Stimulated activated naive B cell treated with anti-CD40 and anti-IgM and Interleukin-4, amounts not matched to agents 10 μg/mL and 1 μg/mL and 100 μg/mL, for 72 hours (primary cell): ENCODE data around the gene RGS8.

Experiments
- ATAC-seq, 2 donors: fragments of 150-1000 bp; cut with Tn5 transposase; replicated peaks; 2 replicates each; pipeline ENCODE4 v1.10.0; 2021; ENCODE audit warnings: moderate library complexity in 1 of 2
- DNase-seq: peaks from one replicate; pipeline ENCODE4 v3.0.0; 2021
- H3K27ac Mint-ChIP-seq: one replicate; pipeline ENCODE4 v1.8.0; 2022; ENCODE audit warnings: mild to moderate bottlenecking, mixed read lengths
- H3K27me3 Mint-ChIP-seq, 2 donors: one replicate each; pipeline ENCODE4 v1.8.0; 2022; ENCODE audit warnings: mixed read lengths in 2 of 2
- H3K36me3 Mint-ChIP-seq, 2 donors: one replicate each; pipeline ENCODE4 v1.8.0; 2022; ENCODE audit warnings: mixed read lengths in 2 of 2, mild to moderate bottlenecking in 1 of 2
- H3K4me1 Mint-ChIP-seq, 2 donors: one replicate each; pipeline ENCODE4 v1.8.0; 2022; ENCODE audit warnings: mixed read lengths in 2 of 2, mild to moderate bottlenecking in 1 of 2
- H3K4me3 Mint-ChIP-seq, 2 donors: one replicate each; pipeline ENCODE4 v1.8.0; 2022; ENCODE audit warnings: mild to moderate bottlenecking in 2 of 2, mixed read lengths in 2 of 2, moderate library complexity in 1 of 2
- H3K9me3 Mint-ChIP-seq, 2 donors: one replicate each; pipeline ENCODE4 v1.8.0; 2022; ENCODE audit warnings: mixed read lengths in 2 of 2, mild to moderate bottlenecking in 1 of 2

The RGS8 gene

GRCh38 chr1:182652933-182653332 lies 31.5 kb downstream of the RGS8 start:
- Mint-ChIP-seq H3K4me3 (no peak overlapping the region), H3K36me3 (no peaks in the 10 kb centered on the region)
- no peak for ATAC-seq

GRCh38 chr1:182651339-182651724 lies 33.1 kb downstream of the RGS8 start:
- H3K36me3 Mint-ChIP-seq = no peaks in the 10 kb centered on the region
- H3K9me3 Mint-ChIP-seq = no peaks in the 10 kb centered on the region
- peaks cover 3 to 6% of the 10 kb centered on the region in 2 donors for H3K27me3 Mint-ChIP-seq
- H3K27ac Mint-ChIP-seq = no peak overlapping the region
- peaks cover 2 to 7% of the 10 kb centered on the region in 2 donors for H3K4me1 Mint-ChIP-seq
- DNase-seq (no peak), ATAC-seq (no peak)
- H3K4me3 Mint-ChIP-seq = no peak overlapping the region

More at GRCh38 chr1:182652933-182653332, 31.5 kb downstream of the RGS8 start:
- Mint-ChIP-seq H3K4me1 (peaks cover 2 to 7% of the 10 kb centered on the region in 2 donors), H3K27me3 (peaks cover 8 to 20% of the 10 kb centered on the region in 2 donors), H3K9me3 (no peaks in the 10 kb centered on the region), H3K27ac (no peak overlapping the region)
- DNase-seq = no peak

DNA sequence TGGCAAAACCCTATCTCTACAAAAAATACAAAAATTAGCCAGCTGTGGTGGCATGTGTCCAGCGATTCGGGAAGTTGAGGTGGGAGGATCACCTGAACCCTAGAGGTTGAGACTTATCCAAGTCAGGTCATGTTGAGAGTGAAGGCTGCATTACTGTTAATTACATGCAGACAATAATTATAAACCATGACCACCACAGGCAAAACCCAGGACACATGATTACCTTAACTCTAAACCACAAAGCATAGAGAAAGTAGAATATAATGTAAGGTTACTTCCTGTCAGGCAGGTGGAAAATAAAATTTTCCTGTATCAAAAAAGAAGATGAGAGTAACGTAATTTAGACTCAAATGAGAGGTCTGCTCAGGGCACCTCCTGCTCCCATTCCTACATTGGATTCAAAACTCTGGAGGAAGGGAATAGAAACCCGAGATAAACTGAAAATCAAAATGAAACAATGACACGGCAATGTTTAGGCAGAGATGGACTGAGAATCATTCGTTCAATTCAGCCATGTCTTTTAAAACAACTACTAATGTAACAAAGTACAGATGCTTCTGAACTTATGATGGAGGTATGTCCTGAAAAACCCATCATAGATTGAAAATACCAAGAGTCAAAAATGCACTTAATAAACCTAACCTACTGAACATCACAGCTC lies 33.6 kb downstream of the RGS8 start:
- Mint-ChIP-seq H3K9me3 (no peaks in the 10 kb centered on the region), H3K4me3 (no peak overlapping the region), H3K27me3 (peaks cover 3 to 6% of the 10 kb centered on the region in 2 donors), H3K36me3 (no peaks in the 10 kb centered on the region), H3K27ac (no peak overlapping the region), H3K4me1 (peaks cover 2 to 7% of the 10 kb centered on the region in 2 donors)
- DNase-seq (no peak), ATAC-seq (peak; percentile 43 to 56)

DNA sequence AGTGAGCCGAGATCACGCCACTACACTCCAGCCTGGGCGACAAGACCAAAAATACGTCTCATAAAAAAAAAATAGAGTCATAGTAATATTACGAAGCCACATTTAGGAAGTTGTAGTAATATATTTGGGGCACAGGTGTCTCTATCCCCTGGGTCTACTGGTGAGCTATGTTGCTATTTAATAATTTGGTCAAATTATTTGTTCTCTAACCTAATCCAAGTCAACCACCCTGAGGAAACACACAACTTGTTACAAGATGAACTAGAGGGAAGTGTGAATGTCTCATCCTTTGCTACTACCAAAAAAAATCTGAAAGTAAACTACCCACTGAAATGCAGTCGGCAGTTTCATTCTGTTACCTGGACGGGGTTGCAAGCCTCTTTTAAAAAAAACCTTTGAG lies 35.3 kb downstream of the RGS8 start:
- ATAC-seq (peak in 1 of 2 donors; percentile 67), DNase-seq (no peak)
- Mint-ChIP-seq H3K27me3 (peaks cover 3 to 12% of the 10 kb centered on the region in 2 donors), H3K27ac (no peak overlapping the region), H3K9me3 (no peaks in the 10 kb centered on the region), H3K4me3 (no peak overlapping the region), H3K4me1 (peaks cover 5 to 21% of the 10 kb centered on the region in 2 donors), H3K36me3 (no peaks in the 10 kb centered on the region)

DNA sequence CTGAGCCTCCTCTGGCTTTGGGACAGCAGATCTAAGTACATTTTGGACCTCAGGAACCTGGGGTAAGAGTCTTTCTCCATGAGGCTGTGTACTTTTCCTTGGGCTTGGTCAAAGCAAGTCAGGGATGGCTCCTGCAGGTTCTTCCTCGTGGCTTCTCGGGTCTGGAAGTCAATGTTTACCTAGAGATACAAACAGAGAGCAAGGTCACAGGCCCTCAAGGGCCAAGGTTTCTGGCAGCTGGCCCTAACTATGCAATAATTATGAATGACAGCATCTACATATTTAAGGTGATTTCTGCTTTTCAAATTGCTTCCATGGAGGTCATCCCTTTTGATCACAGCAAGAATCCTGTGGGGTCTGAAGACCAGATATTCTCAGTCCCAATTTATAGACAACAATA lies 37.6 kb downstream of the RGS8 start:
- peaks cover 3 to 12% of the 10 kb centered on the region in 2 donors for H3K27me3 Mint-ChIP-seq
- no peaks in the 10 kb centered on the region for H3K9me3 Mint-ChIP-seq
- peaks cover 9 to 26% of the 10 kb centered on the region in 2 donors for H3K4me1 Mint-ChIP-seq
- no peak for ATAC-seq
- H3K36me3 Mint-ChIP-seq = no peaks in the 10 kb centered on the region
- no peak overlapping the region for H3K27ac Mint-ChIP-seq
- DNase-seq = no peak
- no peak overlapping the region for H3K4me3 Mint-ChIP-seq

GRCh38 chr1:182644886-182645285 lies 39.5 kb downstream of the RGS8 start:
- Mint-ChIP-seq H3K9me3 (no peaks in the 10 kb centered on the region), H3K27ac (no peak overlapping the region), H3K4me3 (no peak overlapping the region), H3K27me3 (peaks cover 3 to 12% of the 10 kb centered on the region in 2 donors), H3K36me3 (no peaks in the 10 kb centered on the region), H3K4me1 (peaks cover 7 to 20% of the 10 kb centered on the region in 2 donors)
- DNase-seq = no peak
- peak; percentile 85 to 90 for ATAC-seq

DNA sequence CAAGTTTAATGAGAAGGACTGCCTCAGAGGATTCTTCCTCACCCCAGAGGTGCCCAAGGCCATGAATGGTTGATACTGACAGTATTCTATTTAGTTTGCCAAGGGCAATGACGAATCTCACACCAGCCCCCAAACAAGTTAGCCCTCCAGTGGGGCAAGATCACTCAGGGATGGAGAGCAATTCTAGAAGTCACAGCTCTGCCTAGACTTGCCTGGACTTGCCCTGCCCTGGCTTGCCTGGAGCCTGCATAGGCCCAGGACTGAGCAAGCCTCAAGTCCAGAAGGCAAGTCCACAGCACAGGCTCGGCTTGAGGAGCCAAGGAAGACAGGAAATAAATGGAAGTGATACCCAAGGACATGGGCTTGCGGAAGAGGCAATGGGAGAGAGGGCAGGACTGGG lies 40.7 kb downstream of the RGS8 start:
- H3K4me1 Mint-ChIP-seq = peaks cover 7 to 20% of the 10 kb centered on the region in 2 donors
- no peak overlapping the region for H3K4me3 Mint-ChIP-seq
- no peaks in the 10 kb centered on the region for H3K36me3 Mint-ChIP-seq
- no peaks in the 10 kb centered on the region for H3K9me3 Mint-ChIP-seq
- ATAC-seq = no peak
- no peak for DNase-seq
- peak overlapping the region; percentile 20 for H3K27ac Mint-ChIP-seq
- H3K27me3 Mint-ChIP-seq = peaks cover 3 to 12% of the 10 kb centered on the region in 2 donors

- Mint-ChIP-seq H3K27ac (no peak overlapping the region), H3K27me3 (peaks cover 0 to 7% of the 10 kb centered on the region in 2 donors), H3K4me1 (peaks cover 7 to 20% of the 10 kb centered on the region in 2 donors), H3K9me3 (no peaks in the 10 kb centered on the region), H3K36me3 (no peaks in the 10 kb centered on the region), H3K4me3 (no peak overlapping the region)
- ATAC-seq (no peak), DNase-seq (no peak)
Measured at GRCh38 chr1:182642461-182642860, 41.9 kb downstream of the RGS8 start.

GRCh38 chr1:182641561-182641960 lies 42.8 kb downstream of the RGS8 start:
- no peak overlapping the region for H3K4me3 Mint-ChIP-seq
- no peak for ATAC-seq
- H3K36me3 Mint-ChIP-seq = no peaks in the 10 kb centered on the region
- H3K27ac Mint-ChIP-seq = no peak overlapping the region
- no peaks in the 10 kb centered on the region for H3K9me3 Mint-ChIP-seq
- DNase-seq = no peak
- peaks cover 4 to 12% of the 10 kb centered on the region in 2 donors for H3K27me3 Mint-ChIP-seq
- H3K4me1 Mint-ChIP-seq = peaks cover 7 to 20% of the 10 kb centered on the region in 2 donors

- DNase-seq (no peak), ATAC-seq (no peak)
- Mint-ChIP-seq H3K9me3 (no peaks in the 10 kb centered on the region), H3K4me1 (peaks cover 5 to 9% of the 10 kb centered on the region in 2 donors), H3K4me3 (no peak overlapping the region), H3K27ac (no peak overlapping the region), H3K36me3 (no peaks in the 10 kb centered on the region), H3K27me3 (peaks cover 4 to 7% of the 10 kb centered on the region in 2 donors)
Measured at GRCh38 chr1:182639330-182639729, 45.1 kb downstream of the RGS8 start.

- H3K27me3 Mint-ChIP-seq = peaks cover 4 to 7% of the 10 kb centered on the region in 2 donors
- DNase-seq (no peak), ATAC-seq (no peak)
- peaks cover 11 to 17% of the 10 kb centered on the region in 2 donors for H3K4me1 Mint-ChIP-seq
- no peaks in the 10 kb centered on the region for H3K36me3 Mint-ChIP-seq
- H3K4me3 Mint-ChIP-seq = no peak overlapping the region
- H3K27ac Mint-ChIP-seq = no peak overlapping the region
- no peaks in the 10 kb centered on the region for H3K9me3 Mint-ChIP-seq
Measured at GRCh38 chr1:182637769-182638168, 46.6 kb downstream of the RGS8 start.

DNA sequence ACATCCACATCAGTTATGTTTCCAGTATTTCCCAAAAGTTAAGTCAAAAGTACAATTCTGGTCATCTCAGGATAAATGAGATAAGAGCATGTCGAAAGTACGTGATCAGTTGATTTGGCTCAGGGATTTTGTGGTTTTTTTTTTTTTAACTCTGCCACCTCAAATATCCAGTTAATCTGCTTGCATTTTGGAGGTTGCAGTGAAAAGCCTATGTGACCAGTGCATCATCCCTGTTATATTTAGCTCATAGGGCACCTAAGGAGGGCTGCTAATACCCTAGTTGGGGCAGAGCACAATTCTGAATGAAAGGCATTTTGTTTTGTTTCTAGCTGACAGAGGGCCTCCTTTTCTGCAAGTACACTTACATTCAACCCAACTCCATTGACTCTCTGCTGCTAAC lies 48.5 kb downstream of the RGS8 start:
- H3K4me3 Mint-ChIP-seq = no peak overlapping the region
- DNase-seq (no peak), ATAC-seq (no peak)
- no peak overlapping the region for H3K27ac Mint-ChIP-seq
- H3K4me1 Mint-ChIP-seq = peaks cover 19 to 27% of the 10 kb centered on the region in 2 donors
- no peaks in the 10 kb centered on the region for H3K9me3 Mint-ChIP-seq
- H3K27me3 Mint-ChIP-seq = peaks cover 4 to 7% of the 10 kb centered on the region in 2 donors
- no peaks in the 10 kb centered on the region for H3K36me3 Mint-ChIP-seq
